ENCODE results near the gene GABPB1.

- no peak for TF ChIP-seq POLR2A (IDR thresholded peaks at IDR 0.05)
- TF ChIP-seq CTCF (IDR thresholded peaks at IDR 0.05): no peak
Observed at GRCh38 chr15:50257924-50258323, 97.1 kb downstream of the GABPB1 start.

Measured in suprapubic skin (tissue), 3 donors.